Hepatocyte (in vitro differentiated cells): Measurements from ENCODE around the gene TFCP2.

Experiments used
- EZH2 ChIP-seq: fragments of 200-600 bp; sonication (generic); IDR thresholded peaks from 2 replicates; pipeline ENCODE4 v1.6.1; 2016; ENCODE audit warnings: antibody characterized with exemption, mild to moderate bottlenecking, borderline replicate concordance
- TF ChIP-seq, protein P1 (sequence below): fragments of 200-600 bp; sonication (generic); IDR thresholded peaks from 2 replicates; pipeline ENCODE4 v1.5.1; 2016; ENCODE audit warnings: antibody characterized with exemption, mild to moderate bottlenecking; ENCODE audit not compliant: poor library complexity

DNA sequence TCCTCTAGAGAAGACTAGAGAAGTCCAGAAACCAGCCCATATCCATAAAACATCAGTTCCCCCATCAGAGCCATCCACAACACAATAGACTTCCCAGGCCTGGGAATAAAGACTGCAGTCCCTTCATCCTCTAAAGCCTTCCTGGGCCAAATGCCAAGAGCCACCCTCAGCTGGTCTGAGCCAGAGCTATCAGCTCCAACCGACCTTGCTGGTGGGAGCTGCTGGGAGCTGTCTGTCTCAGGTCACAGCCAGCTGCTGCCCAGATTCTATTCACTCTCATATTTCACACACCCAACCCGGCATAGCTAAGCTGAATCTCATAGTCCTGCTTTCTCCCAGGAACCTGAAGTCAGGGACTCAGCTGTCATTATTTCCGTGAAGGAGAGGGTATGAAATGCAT is 10.9 kb upstream of the TFCP2 start:
- TF ChIP-seq, protein P1, sequence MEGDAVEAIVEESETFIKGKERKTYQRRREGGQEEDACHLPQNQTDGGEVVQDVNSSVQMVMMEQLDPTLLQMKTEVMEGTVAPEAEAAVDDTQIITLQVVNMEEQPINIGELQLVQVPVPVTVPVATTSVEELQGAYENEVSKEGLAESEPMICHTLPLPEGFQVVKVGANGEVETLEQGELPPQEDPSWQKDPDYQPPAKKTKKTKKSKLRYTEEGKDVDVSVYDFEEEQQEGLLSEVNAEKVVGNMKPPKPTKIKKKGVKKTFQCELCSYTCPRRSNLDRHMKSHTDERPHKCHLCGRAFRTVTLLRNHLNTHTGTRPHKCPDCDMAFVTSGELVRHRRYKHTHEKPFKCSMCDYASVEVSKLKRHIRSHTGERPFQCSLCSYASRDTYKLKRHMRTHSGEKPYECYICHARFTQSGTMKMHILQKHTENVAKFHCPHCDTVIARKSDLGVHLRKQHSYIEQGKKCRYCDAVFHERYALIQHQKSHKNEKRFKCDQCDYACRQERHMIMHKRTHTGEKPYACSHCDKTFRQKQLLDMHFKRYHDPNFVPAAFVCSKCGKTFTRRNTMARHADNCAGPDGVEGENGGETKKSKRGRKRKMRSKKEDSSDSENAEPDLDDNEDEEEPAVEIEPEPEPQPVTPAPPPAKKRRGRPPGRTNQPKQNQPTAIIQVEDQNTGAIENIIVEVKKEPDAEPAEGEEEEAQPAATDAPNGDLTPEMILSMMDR = no peak
- no peak for TF ChIP-seq EZH2
